ENCODE data around the gene INTS3.
"Not testable (repeated sequence)": the region's sequence is repeated elsewhere in the genome, so short reads cannot be mapped to it uniquely, and the experiment has no call there.

Gene INTS3

GRCh38 chr1:153760440-153760839, 32.6 kb downstream of the INTS3 start:
- no peak for DNase-seq

- no peak for DNase-seq
These were observed 35.7 kb downstream of the INTS3 start for GRCh38 chr1:153763365-153764225.

- DNase-seq: no peak
These were observed 36.5 kb downstream of the INTS3 start for GRCh38 chr1:153764310-153764709.

- not testable (repeated sequence) for DNase-seq
These were observed 38.8 kb downstream of the INTS3 start for GRCh38 chr1:153766663-153767062.

- no peak for DNase-seq
These were observed 39.7 kb downstream of the INTS3 start for GRCh38 chr1:153767519-153767918.

- no peak for DNase-seq
These were observed 40.7 kb downstream of the INTS3 start for GRCh38 chr1:153768316-153769181.

GRCh38 chr1:153769221-153769620, 41.4 kb downstream of the INTS3 start:
- no peak for DNase-seq

- DNase-seq: no peak
These were observed 42.9 kb downstream of the INTS3 start for GRCh38 chr1:153770797-153771196.

- no peak for DNase-seq
These were observed 43.4 kb downstream of the INTS3 start for GRCh38 chr1:153771261-153771660.

- no peak for DNase-seq
These were observed 44.2 kb downstream of the INTS3 start for GRCh38 chr1:153771841-153772593.

GRCh38 chr1:153773096-153773921, 45.5 kb downstream of the INTS3 start:
- DNase-seq: no peak

- no peak for DNase-seq
These were observed 46.3 kb downstream of the INTS3 start for GRCh38 chr1:153774026-153774595.

- peak; percentile 73 for DNase-seq
These were observed 47.1 kb downstream of the INTS3 start, which contains the start of gene SLC27A3 for GRCh38 chr1:153774780-153775457. SLC27A3 (plus strand) TSS chr1:153775407; CDS start chr1:153775498, 91 bp downstream.

- DNase-seq: peak; percentile 88
These were observed 47.8 kb downstream of the INTS3 start for GRCh38 chr1:153775458-153776327.

GRCh38 chr1:153776352-153776751, 48.5 kb downstream of the INTS3 start:
- no peak for DNase-seq

- DNase-seq: no peak
These were observed 49.1 kb downstream of the INTS3 start for GRCh38 chr1:153776845-153777370.

GRCh38 chr1:153777648-153778047, 49.8 kb downstream of the INTS3 start:
- no peak for DNase-seq

- no peak for DNase-seq
These were observed 50.4 kb downstream of the INTS3 start for GRCh38 chr1:153778051-153778823.

Data from NCI-H2171 treated with DMSO at 0.1 percent for 48 hours (cell line).